Ishikawa (cell line): ENCODE results near the gene POC5.

Source experiments
- EGR1 ChIP-seq: IDR thresholded peaks from 2 replicates; pipeline ENCODE4 v1.6.1; 2012
- EP300 ChIP-seq: IDR thresholded peaks from 2 replicates; pipeline ENCODE4 v1.6.1; 2012; ENCODE audit warnings: borderline replicate concordance
- NFIC ChIP-seq: IDR thresholded peaks from 2 replicates; pipeline ENCODE4 v1.6.1; 2012
- TAF1 ChIP-seq: IDR thresholded peaks from 2 replicates; pipeline ENCODE4 v1.6.1; 2012; ENCODE audit warnings: low read depth, mild to moderate bottlenecking
- YY1 ChIP-seq: IDR thresholded peaks from 2 replicates; pipeline ENCODE4 v1.6.1; 2012; ENCODE audit warnings: low read depth
- TF ChIP-seq, protein P1 (sequence below): IDR thresholded peaks from 2 replicates; pipeline ENCODE4 v1.6.1; 2012
- TF ChIP-seq, protein P2 (sequence below): IDR thresholded peaks from 2 replicates; pipeline ENCODE4 v1.6.1; 2012; ENCODE audit warnings: low read depth, mild to moderate bottlenecking

DNA sequence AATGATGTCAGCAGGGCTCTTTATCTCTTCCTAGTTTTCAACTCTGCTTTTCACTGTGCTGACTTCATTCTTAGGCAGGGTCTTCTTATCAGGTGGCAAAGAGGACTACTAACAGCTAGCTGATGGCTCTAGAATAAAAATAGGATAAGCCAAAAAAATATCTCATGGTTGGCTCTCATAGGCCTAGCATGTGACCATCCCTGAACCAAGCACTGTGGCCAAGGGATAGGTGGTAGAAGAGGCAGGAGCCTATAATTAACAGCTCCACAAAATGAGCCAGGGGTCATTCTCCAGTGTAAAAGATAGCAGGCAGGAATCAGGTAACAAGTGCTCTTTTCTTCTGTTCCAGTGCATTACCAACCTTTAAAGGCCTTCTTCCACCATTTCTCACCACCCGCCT is 84.9 kb downstream of the POC5 start:
- TF ChIP-seq EGR1 (no peak), EP300 (no peak), NFIC (no peak), TAF1 (no peak), YY1 (no peak)
- TF ChIP-seq, protein P1, sequence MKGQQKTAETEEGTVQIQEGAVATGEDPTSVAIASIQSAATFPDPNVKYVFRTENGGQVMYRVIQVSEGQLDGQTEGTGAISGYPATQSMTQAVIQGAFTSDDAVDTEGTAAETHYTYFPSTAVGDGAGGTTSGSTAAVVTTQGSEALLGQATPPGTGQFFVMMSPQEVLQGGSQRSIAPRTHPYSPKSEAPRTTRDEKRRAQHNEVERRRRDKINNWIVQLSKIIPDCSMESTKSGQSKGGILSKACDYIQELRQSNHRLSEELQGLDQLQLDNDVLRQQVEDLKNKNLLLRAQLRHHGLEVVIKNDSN, result no peak
- TF ChIP-seq, protein P2, sequence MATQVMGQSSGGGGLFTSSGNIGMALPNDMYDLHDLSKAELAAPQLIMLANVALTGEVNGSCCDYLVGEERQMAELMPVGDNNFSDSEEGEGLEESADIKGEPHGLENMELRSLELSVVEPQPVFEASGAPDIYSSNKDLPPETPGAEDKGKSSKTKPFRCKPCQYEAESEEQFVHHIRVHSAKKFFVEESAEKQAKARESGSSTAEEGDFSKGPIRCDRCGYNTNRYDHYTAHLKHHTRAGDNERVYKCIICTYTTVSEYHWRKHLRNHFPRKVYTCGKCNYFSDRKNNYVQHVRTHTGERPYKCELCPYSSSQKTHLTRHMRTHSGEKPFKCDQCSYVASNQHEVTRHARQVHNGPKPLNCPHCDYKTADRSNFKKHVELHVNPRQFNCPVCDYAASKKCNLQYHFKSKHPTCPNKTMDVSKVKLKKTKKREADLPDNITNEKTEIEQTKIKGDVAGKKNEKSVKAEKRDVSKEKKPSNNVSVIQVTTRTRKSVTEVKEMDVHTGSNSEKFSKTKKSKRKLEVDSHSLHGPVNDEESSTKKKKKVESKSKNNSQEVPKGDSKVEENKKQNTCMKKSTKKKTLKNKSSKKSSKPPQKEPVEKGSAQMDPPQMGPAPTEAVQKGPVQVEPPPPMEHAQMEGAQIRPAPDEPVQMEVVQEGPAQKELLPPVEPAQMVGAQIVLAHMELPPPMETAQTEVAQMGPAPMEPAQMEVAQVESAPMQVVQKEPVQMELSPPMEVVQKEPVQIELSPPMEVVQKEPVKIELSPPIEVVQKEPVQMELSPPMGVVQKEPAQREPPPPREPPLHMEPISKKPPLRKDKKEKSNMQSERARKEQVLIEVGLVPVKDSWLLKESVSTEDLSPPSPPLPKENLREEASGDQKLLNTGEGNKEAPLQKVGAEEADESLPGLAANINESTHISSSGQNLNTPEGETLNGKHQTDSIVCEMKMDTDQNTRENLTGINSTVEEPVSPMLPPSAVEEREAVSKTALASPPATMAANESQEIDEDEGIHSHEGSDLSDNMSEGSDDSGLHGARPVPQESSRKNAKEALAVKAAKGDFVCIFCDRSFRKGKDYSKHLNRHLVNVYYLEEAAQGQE, result no peak
